ENCODE results near the gene GRB14. TPM values are rescaled to one million over a fixed set of nuclear protein-coding genes. Genes with fewer than 3 reads are reported as not detected.

The GRB14 gene
- total and polyA plus RNA-seq, 2 of the 13 experiments (the other 11 are each of a cell fraction or from before 2014, with no cell fraction given), result 4.6 to 5.8 TPM

DNA sequence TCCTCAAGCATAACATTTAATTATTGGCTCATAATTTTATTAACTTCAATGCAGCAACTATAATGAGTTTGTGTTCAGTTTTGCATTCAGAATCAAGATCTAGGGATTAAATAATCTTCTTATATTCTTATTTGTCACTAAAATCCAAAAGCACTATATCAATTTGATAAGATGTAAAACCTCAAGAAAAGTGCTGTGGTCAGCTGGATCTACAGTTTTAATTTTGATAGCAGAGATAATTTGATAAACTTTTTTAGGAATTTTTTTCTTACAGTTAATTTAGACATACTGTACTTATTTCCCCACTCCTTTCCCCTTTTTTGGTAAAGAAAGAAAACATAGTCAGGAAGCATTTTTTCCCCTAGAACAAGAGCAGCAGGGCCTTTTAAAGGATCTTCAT lies 146.4 kb downstream of the GRB14 start:
- ChIA-PET POLR2A (no interaction called here), CTCF (ENCODE audit: low intra/inter-chr PET ratio, low total read pairs) (no interaction called here)
- Histone ChIP-seq H3K36me3 (replicated peaks in 1 of 2; ENCODE audit: control insufficient read depth in 1 of 2, insufficient read depth in 2 of 2, low read length in 2 of 2) (no peaks in the 10 kb centered on the region), H3K79me2 (ENCODE audit: insufficient read depth, low read length) (no peaks in the 10 kb centered on the region), H2AFZ (ENCODE audit: low read length) (no peak overlapping the region), H4K20me1 (ENCODE audit: insufficient read depth, low read length) (no peaks in the 10 kb centered on the region), H3K4me3 (replicated peaks in 1 of 3; ENCODE audit: insufficient read depth in 1 of 3, low read depth in 2 of 3, low read length in 3 of 3) (no peak overlapping the region), H3K4me1 (ENCODE audit: insufficient read depth, low read length) (peaks cover 15% of the 10 kb centered on the region), H3K9ac (ENCODE audit: insufficient read depth, low read depth, low read length) (no peak overlapping the region), H3K27ac (ENCODE audit: extremely low read length, insufficient read depth, low read length) (no peak overlapping the region), H3K27me3 (ENCODE audit: control insufficient read depth in 1 of 2, insufficient read depth in 2 of 2, low read length in 2 of 2) (peaks cover 0 to 6% of the 10 kb centered on the region in 2 experiments; a peak in 1 of 5 replicates), H3K9me3 (ENCODE audit: low read length) (no peaks in the 10 kb centered on the region), H3K4me2 (ENCODE audit: low read depth, low read length) (no peak overlapping the region)
- DNase-seq (ENCODE audit: low spot score), result no peak
- intact Hi-C loops (cut with micrococcal nuclease; ENCODE audit: unreplicated experiment) (no loop called here), in situ Hi-C loops (cut with HindIII; ENCODE audit: extremely low pct_ligation_motif_present, low pct_unique_long_range_greater_than_20kb) (loop anchor here (25.0 kb wide), 1 partner anchor 1138 kb away; no protein-coding TSS in a partner anchor)
- TF ChIP-seq MAFK (conservative IDR thresholded peaks at IDR 0.05 in 1 of 2, IDR thresholded peaks at IDR 0.05 in 1 of 2; ENCODE audit: low read length in 2 of 2) (peak; percentile 71 to 86; a peak in 3 of 4 replicates), ZNF883 (CRISPR knock-in tag; IDR thresholded peaks at IDR 0.05; ENCODE audit: not compliant biosample characterization) (no peak), FOXO1 (CRISPR knock-in tag; IDR thresholded peaks at IDR 0.05) (no peak), MAFF (IDR thresholded peaks at IDR 0.05; ENCODE audit: low read depth, low read length) (peak; percentile 70)
- no TSS peak for BruUV-seq (replicated peaks)
- ATAC-seq, result no peak
- FAIRE-seq, result no peak

DNA sequence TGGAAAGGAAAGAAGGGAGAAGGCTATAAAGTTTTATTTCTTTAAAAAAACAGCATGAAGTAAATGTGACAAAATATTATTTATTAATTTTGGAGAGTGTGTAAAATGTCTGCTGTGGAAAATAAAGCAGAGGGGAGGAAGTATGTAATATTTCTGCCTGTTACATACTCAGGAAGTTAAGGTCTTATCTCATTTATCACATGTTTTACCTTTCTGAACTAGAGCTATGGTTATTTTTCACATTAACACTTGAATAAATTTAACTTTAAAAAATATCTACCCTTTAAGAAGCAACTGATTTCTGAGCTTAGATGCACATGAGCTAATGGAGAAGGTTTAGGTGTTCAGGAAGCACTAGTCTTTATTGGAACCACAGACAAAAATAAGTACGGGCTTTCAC lies 148.3 kb downstream of the GRB14 start:
- ChIA-PET POLR2A (no interaction called here), CTCF (ENCODE audit: low intra/inter-chr PET ratio, low total read pairs) (no interaction called here)
- BruUV-seq (replicated peaks), result no TSS peak
- H3K79me2 ChIP-seq (ENCODE audit: insufficient read depth, low read length), result no peaks in the 10 kb centered on the region
- H2AFZ ChIP-seq (ENCODE audit: low read length), result no peak overlapping the region
- ATAC-seq, result no peak
- no peak overlapping the region for H3K4me2 ChIP-seq (ENCODE audit: low read depth, low read length)
- H3K36me3 ChIP-seq (replicated peaks in 1 of 2; ENCODE audit: control insufficient read depth in 1 of 2, insufficient read depth in 2 of 2, low read length in 2 of 2), result no peaks in the 10 kb centered on the region
- peaks cover 0 to 6% of the 10 kb centered on the region in 2 experiments; a peak in 1 of 5 replicates for H3K27me3 ChIP-seq (ENCODE audit: control insufficient read depth in 1 of 2, insufficient read depth in 2 of 2, low read length in 2 of 2)
- TF ChIP-seq ZNF713 (CRISPR knock-in tag; IDR thresholded peaks at IDR 0.05) (no peak), ZNF282 (IDR thresholded peaks at IDR 0.05; ENCODE audit: partially characterized antibody) (no peak), ZNF3 (CRISPR knock-in tag; IDR thresholded peaks at IDR 0.05) (no peak), ZMYM3 (CRISPR knock-in tag; IDR thresholded peaks at IDR 0.05) (no peak), MAZ (IDR thresholded peaks at IDR 0.05; ENCODE audit: borderline replicate concordance, low read depth, low read length) (no peak), MAZ (CRISPR knock-in tag; IDR thresholded peaks at IDR 0.05; ENCODE audit: low read depth) (no peak), ZNF879 (CRISPR knock-in tag; IDR thresholded peaks at IDR 0.05) (no peak), ZNF234 (CRISPR knock-in tag; conservative IDR thresholded peaks at IDR 0.05) (no peak)
- TF ChIP-seq, protein P1, sequence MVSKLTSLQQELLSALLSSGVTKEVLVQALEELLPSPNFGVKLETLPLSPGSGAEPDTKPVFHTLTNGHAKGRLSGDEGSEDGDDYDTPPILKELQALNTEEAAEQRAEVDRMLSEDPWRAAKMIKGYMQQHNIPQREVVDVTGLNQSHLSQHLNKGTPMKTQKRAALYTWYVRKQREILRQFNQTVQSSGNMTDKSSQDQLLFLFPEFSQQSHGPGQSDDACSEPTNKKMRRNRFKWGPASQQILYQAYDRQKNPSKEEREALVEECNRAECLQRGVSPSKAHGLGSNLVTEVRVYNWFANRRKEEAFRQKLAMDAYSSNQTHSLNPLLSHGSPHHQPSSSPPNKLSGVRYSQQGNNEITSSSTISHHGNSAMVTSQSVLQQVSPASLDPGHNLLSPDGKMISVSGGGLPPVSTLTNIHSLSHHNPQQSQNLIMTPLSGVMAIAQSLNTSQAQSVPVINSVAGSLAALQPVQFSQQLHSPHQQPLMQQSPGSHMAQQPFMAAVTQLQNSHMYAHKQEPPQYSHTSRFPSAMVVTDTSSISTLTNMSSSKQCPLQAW (CRISPR knock-in tag; IDR thresholded peaks at IDR 0.05), result no peak
- TF ChIP-seq, protein P2, sequence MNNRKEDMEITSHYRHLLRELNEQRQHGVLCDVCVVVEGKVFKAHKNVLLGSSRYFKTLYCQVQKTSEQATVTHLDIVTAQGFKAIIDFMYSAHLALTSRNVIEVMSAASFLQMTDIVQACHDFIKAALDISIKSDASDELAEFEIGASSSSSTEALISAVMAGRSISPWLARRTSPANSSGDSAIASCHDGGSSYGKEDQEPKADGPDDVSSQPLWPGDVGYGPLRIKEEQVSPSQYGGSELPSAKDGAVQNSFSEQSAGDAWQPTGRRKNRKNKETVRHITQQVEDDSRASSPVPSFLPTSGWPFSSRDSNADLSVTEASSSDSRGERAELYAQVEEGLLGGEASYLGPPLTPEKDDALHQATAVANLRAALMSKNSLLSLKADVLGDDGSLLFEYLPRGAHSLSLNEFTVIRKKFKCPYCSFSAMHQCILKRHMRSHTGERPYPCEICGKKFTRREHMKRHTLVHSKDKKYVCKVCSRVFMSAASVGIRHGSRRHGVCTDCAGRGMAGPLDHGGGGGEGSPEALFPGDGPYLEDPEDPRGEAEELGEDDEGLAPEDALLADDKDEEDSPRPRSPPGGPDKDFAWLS (CRISPR knock-in tag; IDR thresholded peaks at IDR 0.05; ENCODE audit: borderline replicate concordance), result no peak
- in situ Hi-C loops (cut with HindIII; ENCODE audit: extremely low pct_ligation_motif_present, low pct_unique_long_range_greater_than_20kb) (no loop called here), intact Hi-C loops (cut with micrococcal nuclease; ENCODE audit: unreplicated experiment) (no loop called here)
- no peak overlapping the region for H3K27ac ChIP-seq (ENCODE audit: extremely low read length, insufficient read depth, low read length)
- peaks cover 5% of the 10 kb centered on the region for H3K4me1 ChIP-seq (ENCODE audit: insufficient read depth, low read length)
- WGBS (ENCODE audit: low lambda C conversion rate), result 21% methylated on average over 1 of the region's 1 CpG
- H3K9ac ChIP-seq (ENCODE audit: insufficient read depth, low read depth, low read length), result no peak overlapping the region
- H3K9me3 ChIP-seq (ENCODE audit: low read length), result no peaks in the 10 kb centered on the region
- H3K4me3 ChIP-seq (replicated peaks in 1 of 3; ENCODE audit: insufficient read depth in 1 of 3, low read depth in 2 of 3, low read length in 3 of 3), result no peak overlapping the region
- DNase-seq (ENCODE audit: low spot score), result no peak
- no peak for FAIRE-seq
- no peaks in the 10 kb centered on the region for H4K20me1 ChIP-seq (ENCODE audit: insufficient read depth, low read length)
